CD14-positive monocyte (primary cell): ENCODE results near the gene HENMT1. TPM values are rescaled to one million over a fixed set of nuclear protein-coding genes. Genes with fewer than 3 reads are reported as not detected.
A peak's percentile ranks its signal among the peaks of the same experiment; 100 is the strongest.

Source experiments
- DNase-seq, 3 donors: peaks; one replicate each; pipeline ENCODE4 v3.0.0-alpha.2; 2011 to 2022
- H2AFZ ChIP-seq: 2 replicates; pipeline ENCODE4 v1.6.0; 2012; ENCODE audit warnings: mild to moderate bottlenecking, low read depth, low read length, inconsistent platforms; ENCODE audit not compliant: insufficient read depth, poor library complexity, severe bottlenecking
- H3K27ac ChIP-seq, 2 donors: 1 replicate in 1 of 2; 2 replicates in 1 of 2; pipeline ENCODE4 v1.5.1; 2012 to 2013; ENCODE audit warnings: low read length in 2 of 2, control low read depth in 1 of 2, inconsistent platforms in 1 of 2, low read depth in 1 of 2, mild to moderate bottlenecking in 1 of 2
- H3K27me3 ChIP-seq, 2 donors: one replicate each; pipeline versions ENCODE4 v1.6.0 to v1.6.1; 2011 to 2013; ENCODE audit warnings: low read length in 2 of 2; ENCODE audit not compliant: control insufficient read depth in 2 of 2, insufficient read depth in 2 of 2
- H3K36me3 ChIP-seq, 2 donors: replicated peaks in 1 of 2; 1 replicate in 1 of 2; 2 replicates in 1 of 2; pipeline versions ENCODE4 v1.5.1 to v1.6.1; 2012 to 2013; ENCODE audit warnings: low read length in 2 of 2, control low read depth in 1 of 2, inconsistent platforms in 1 of 2, mild to moderate bottlenecking in 1 of 2; ENCODE audit not compliant: insufficient read depth in 2 of 2, control insufficient read depth in 1 of 2
- H3K4me1 ChIP-seq, 2 donors: 1 replicate in 1 of 2; 2 replicates in 1 of 2; pipeline versions ENCODE4 v1.5.1 to v1.6.1; 2012 to 2013; ENCODE audit warnings: low read length in 2 of 2, control low read depth in 1 of 2, inconsistent platforms in 1 of 2, mild to moderate bottlenecking in 1 of 2, moderate library complexity in 1 of 2; ENCODE audit not compliant: insufficient read depth in 2 of 2, control insufficient read depth in 1 of 2
- H3K4me2 ChIP-seq: replicated peaks from 2 replicates; pipeline ENCODE3; 2012; ENCODE audit warnings: low read length, moderate library complexity, mild to moderate bottlenecking; ENCODE audit not compliant: poor library complexity, severe bottlenecking; ENCODE audit errors: extremely low read depth
- H3K4me3 ChIP-seq, 3 experiments: fragments of 200-600 bp in 1 of 3; sonication (generic) in 1 of 3; replicated peaks in 1 of 3; 1 replicate in 2 of 3; 2 replicates in 1 of 3; pipeline ENCODE4 v1.5.1; 2011 to 2013; ENCODE audit warnings: low read length in 3 of 3, mild to moderate bottlenecking in 3 of 3, control low read depth in 2 of 3, low read depth in 2 of 3, inconsistent platforms in 1 of 3, moderate library complexity in 1 of 3
- H3K79me2 ChIP-seq: 2 replicates; pipeline ENCODE4 v1.6.0; 2012; ENCODE audit warnings: mild to moderate bottlenecking, control low read depth, inconsistent platforms, low read length, moderate library complexity; ENCODE audit not compliant: insufficient read depth
- H3K9ac ChIP-seq: 2 replicates; pipeline ENCODE4 v1.6.0; 2017; ENCODE audit warnings: low read length, mild to moderate bottlenecking; ENCODE audit not compliant: insufficient read depth, poor library complexity, severe bottlenecking
- H3K9me3 ChIP-seq, 2 donors: replicated peaks in 1 of 2; 1 replicate in 1 of 2; 2 replicates in 1 of 2; pipeline versions ENCODE4 v1.5.1 to v1.6.1; 2012 to 2013; ENCODE audit warnings: low read length in 2 of 2, control low read depth in 1 of 2; ENCODE audit not compliant: control insufficient read depth in 1 of 2, insufficient read depth in 1 of 2
- H4K20me1 ChIP-seq: 2 replicates; pipeline ENCODE4 v1.6.0; 2012; ENCODE audit warnings: mild to moderate bottlenecking, low read length, control low read depth, moderate library complexity; ENCODE audit not compliant: insufficient read depth
- H3K27ac Mint-ChIP-seq, 7 donors: one replicate each; pipeline ENCODE4 v1.8.0; 2020; ENCODE audit warnings: mild to moderate bottlenecking in 7 of 7, mixed read lengths in 7 of 7, moderate library complexity in 6 of 7, inconsistent platforms in 2 of 7
- H3K27me3 Mint-ChIP-seq, 3 donors: one replicate each; pipeline ENCODE4 v1.8.0; 2021 to 2022; ENCODE audit warnings: low read depth in 3 of 3, mild to moderate bottlenecking in 3 of 3, mixed read lengths in 3 of 3, moderate library complexity in 3 of 3, inconsistent platforms in 1 of 3
- H3K36me3 Mint-ChIP-seq, 2 donors: one replicate each; pipeline ENCODE4 v1.8.0; 2020; ENCODE audit warnings: mixed read lengths in 2 of 2, inconsistent platforms in 1 of 2, mild to moderate bottlenecking in 1 of 2
- H3K4me1 Mint-ChIP-seq: one replicate; pipeline ENCODE4 v1.8.0; 2020; ENCODE audit warnings: mild to moderate bottlenecking, mixed read lengths
- H3K4me3 Mint-ChIP-seq, 2 donors: one replicate each; pipeline ENCODE4 v1.8.0; 2020; ENCODE audit warnings: mild to moderate bottlenecking in 2 of 2, mixed read lengths in 2 of 2, moderate library complexity in 1 of 2
- H3K9me3 Mint-ChIP-seq, 7 donors: one replicate each; pipeline ENCODE4 v1.8.0; 2020 to 2022; ENCODE audit warnings: mixed read lengths in 7 of 7, mild to moderate bottlenecking in 6 of 7, moderate library complexity in 6 of 7, inconsistent platforms in 2 of 7
- CTCF ChIP-seq: fragments of 200-600 bp; IDR thresholded peaks from one replicate; pipeline ENCODE4 v1.8.0; 2022; ENCODE audit warnings: antibody characterized with exemption, mild to moderate bottlenecking
- WGBS: methylation state at CpG from one replicate; pipeline ENCODE4 v1.1.5; 2013; ENCODE audit warnings: missing lambda C conversion rate; ENCODE audit not compliant: insufficient coverage; 5-methylcytosine and 5-hydroxymethylcytosine counted together
- intact Hi-C, 2 donors: fragments of 100-400 bp; cut with micrococcal nuclease; formaldehyde crosslinking; loops; one replicate each; pipeline versions ENCODE4 v1.15.0 to v1.15.1; 2023
- polyA plus RNA-seq, 3 donors: library from polyadenylated mRNA; depleted of rRNA in 1 of 3; unstranded in 2 of 3; stranded (reverse) in 1 of 3; fragments of 300-500 nt in 2 of 3; fragments of >200 nt in 1 of 3; fragmentation: Illumina TruSeq in 2 of 3; gene quantifications; 1 replicate in 2 of 3; 2 replicates in 1 of 3; pipeline ENCODE4 v1.2.3, GENCODE V29; 2012 to 2021

The HENMT1 gene
- polyA plus RNA-seq, 3 donors: 10.5 to 14.5 (median 13.4) TPM

- Histone ChIP-seq H2AFZ (no peak overlapping the region), H3K36me3 (peaks cover 39 to 66% of the 10 kb centered on the region in 2 donors), H3K79me2 (peaks cover 19% of the 10 kb centered on the region), H3K4me2 (no peak overlapping the region), H4K20me1 (peaks cover 29% of the 10 kb centered on the region), H3K27me3 (no peaks in the 10 kb centered on the region), H3K9ac (no peak overlapping the region), H3K4me3 (no peak overlapping the region), H3K4me1 (no peaks in the 10 kb centered on the region), H3K9me3 (no peaks in the 10 kb centered on the region), H3K27ac (no peak overlapping the region)
- intact Hi-C loops: no loop called here
- no peak for DNase-seq
- no peaks in the 10 kb centered on the region for H3K9me3 Mint-ChIP-seq
- H3K4me1 Mint-ChIP-seq: no peaks in the 10 kb centered on the region
- 100% methylated on average over 1 of the region's 1 CpG for WGBS
- no peak overlapping the region for H3K4me3 Mint-ChIP-seq
- H3K27ac Mint-ChIP-seq: peak overlapping the region in 2 of 7 donors; percentile 40 to 65
- no peak for TF ChIP-seq CTCF
- H3K27me3 Mint-ChIP-seq: peaks cover 0 to 2% (median 0%) of the 10 kb centered on the region in 3 donors
- H3K36me3 Mint-ChIP-seq: peaks cover 40 to 43% of the 10 kb centered on the region in 2 donors
Observed at GRCh38 chr1:108601708-108602410, 59.0 kb downstream of the HENMT1 start.

- no peak overlapping the region for H3K9ac ChIP-seq
- WGBS: no CpG with 5 or more reads among the region's 4 CpGs
- no peak for DNase-seq
- H3K4me1 ChIP-seq: no peaks in the 10 kb centered on the region
- no peak overlapping the region for H3K4me3 ChIP-seq
- Mint-ChIP-seq H3K4me1 (no peaks in the 10 kb centered on the region), H3K27ac (no peak overlapping the region), H3K36me3 (peaks cover 34 to 35% of the 10 kb centered on the region in 2 donors), H3K27me3 (peaks cover 0 to 2% (median 0%) of the 10 kb centered on the region in 3 donors), H3K9me3 (no peaks in the 10 kb centered on the region), H3K4me3 (no peak overlapping the region)
- no peak overlapping the region for H3K27ac ChIP-seq
- H2AFZ ChIP-seq: no peak overlapping the region
- H3K9me3 ChIP-seq: no peaks in the 10 kb centered on the region
- H3K79me2 ChIP-seq: peaks cover 30% of the 10 kb centered on the region
- H3K27me3 ChIP-seq: no peaks in the 10 kb centered on the region
- H3K36me3 ChIP-seq: peaks cover 39 to 57% of the 10 kb centered on the region in 2 donors
- intact Hi-C loops: no loop called here
- H3K4me2 ChIP-seq: no peak overlapping the region
- TF ChIP-seq CTCF: no peak
- peaks cover 37% of the 10 kb centered on the region for H4K20me1 ChIP-seq
Observed at GRCh38 chr1:108600504-108600903, 60.4 kb downstream of the HENMT1 start.
